ENCODE data around the gene NEUROD2. TPM values are rescaled to one million over a fixed set of nuclear protein-coding genes. Genes with fewer than 3 reads are reported as not detected.

Gene NEUROD2
- total RNA-seq, 1 donor: not detected

GRCh38 chr17:39555368-39555767 is 52.4 kb downstream of the NEUROD2 start:
- H3K4me3 ChIP-seq (ENCODE audit: low read depth, low read length): no peak overlapping the region
- DNase-seq (ENCODE audit: low read depth): no peak
- no peak for TF ChIP-seq CTCF (IDR thresholded peaks at IDR 0.05; ENCODE audit: insufficient read depth, low read length)

Other genes starting within 250 kb of the NEUROD2 start
- 7.4 and 19.4 TPM in 2 replicates for gene FBXL20, start 206.3 kb downstream of the NEUROD2 start, total RNA-seq (ENCODE audit: low replicate concordance)
- 21.6 and 31.7 TPM in 2 replicates for gene MED1, start 156.7 kb downstream of the NEUROD2 start, total RNA-seq (ENCODE audit: low replicate concordance)
- gene CDK12, start 146.4 kb downstream of the NEUROD2 start, total RNA-seq (ENCODE audit: low replicate concordance): 27.6 and 43.9 TPM in 2 replicates
- 4.1 and 9.0 TPM in 2 replicates for gene PPP1R1B, start 19.0 kb upstream of the NEUROD2 start, total RNA-seq (ENCODE audit: low replicate concordance)
- gene STARD3, start 29.2 kb upstream of the NEUROD2 start, total RNA-seq (ENCODE audit: low replicate concordance): 18.6 and 20.8 TPM in 2 replicates
- 0.36 and 0.49 TPM in 2 replicates for gene TCAP, start 57.4 kb upstream of the NEUROD2 start, total RNA-seq (ENCODE audit: low replicate concordance)
- gene PNMT, start 60.5 kb upstream of the NEUROD2 start, total RNA-seq (ENCODE audit: low replicate concordance): not detected in 2 replicates
- 9.7 and 11.1 TPM in 2 replicates for gene PGAP3, start 80.1 kb upstream of the NEUROD2 start, total RNA-seq (ENCODE audit: low replicate concordance)
- gene ERBB2, start 92.1 kb upstream of the NEUROD2 start, total RNA-seq (ENCODE audit: low replicate concordance): 37.4 and 67.0 TPM in 2 replicates
- 33.1 and 76.0 TPM in 2 replicates for gene MIEN1, start 122.6 kb upstream of the NEUROD2 start, total RNA-seq (ENCODE audit: low replicate concordance)
- 1.7 TPM in 1 of 2 replicates, not detected in the other for gene GRB7, start 130.0 kb upstream of the NEUROD2 start, total RNA-seq (ENCODE audit: low replicate concordance)